MM.1S (cell line): ENCODE measurements around the gene NINJ1.
A peak's percentile ranks its signal among the peaks of the same experiment; 100 is the strongest.
"Not testable (repeated sequence)": the region's sequence is repeated elsewhere in the genome, so short reads cannot be mapped to it uniquely, and the experiment has no call there.

ENCODE experiments used
- DNase-seq: peaks from one replicate; pipeline ENCODE4 v3.0.0-alpha.2; 2015
- H2AFZ ChIP-seq: fragments of 300-600 bp; sonication (generic); 2 replicates; pipeline ENCODE4 v1.6.0; 2016; ENCODE audit warnings: antibody characterized with exemption, low read length
- H3F3A ChIP-seq: fragments of 300-600 bp; sonication (generic); 2 replicates; pipeline ENCODE4 v1.6.1; 2016; ENCODE audit warnings: mild to moderate bottlenecking, antibody characterized with exemption, low read length, moderate library complexity, mixed read lengths; ENCODE audit not compliant: insufficient read depth
- H3K27ac ChIP-seq: fragments of 300-600 bp; sonication (generic); 2 replicates; pipeline ENCODE4 v1.5.1; 2016; ENCODE audit warnings: mild to moderate bottlenecking, low read length
- H3K27me3 ChIP-seq: fragments of 300-600 bp; sonication (generic); replicated peaks from 2 replicates; pipeline ENCODE4 v1.6.0; 2016; ENCODE audit warnings: low read length; ENCODE audit not compliant: insufficient read depth
- H3K36me3 ChIP-seq: fragments of 300-600 bp; sonication (generic); replicated peaks from 2 replicates; pipeline ENCODE4 v1.6.1; 2016; ENCODE audit warnings: mild to moderate bottlenecking, low read length, mixed read lengths; ENCODE audit not compliant: insufficient read depth
- H3K4me1 ChIP-seq: fragments of 300-600 bp; sonication (generic); 2 replicates; pipeline ENCODE4 v1.6.1; 2016; ENCODE audit warnings: low read length, mixed read lengths
- H3K4me2 ChIP-seq: fragments of 300-600 bp; sonication (generic); 2 replicates; pipeline ENCODE4 v1.6.0; 2016; ENCODE audit warnings: low read depth, low read length
- H3K4me3 ChIP-seq: fragments of 300-600 bp; sonication (generic); 2 replicates; pipeline ENCODE4 v1.5.1; 2016; ENCODE audit warnings: low read length, mixed read lengths
- H3K79me2 ChIP-seq: fragments of 300-600 bp; sonication (generic); 2 replicates; pipeline ENCODE4 v1.6.1; 2016; ENCODE audit warnings: mixed run types, low read length, mixed read lengths
- H3K9ac ChIP-seq: fragments of 300-600 bp; sonication (generic); 2 replicates; pipeline ENCODE4 v1.6.1; 2016; ENCODE audit warnings: low read length, mixed read lengths
- H3K9me2 ChIP-seq: fragments of 300-600 bp; sonication (generic); replicated peaks from 2 replicates; pipeline ENCODE4 v1.6.1; 2016; ENCODE audit warnings: mild to moderate bottlenecking, low read length, mixed read lengths; ENCODE audit not compliant: insufficient read depth
- H3K9me3 ChIP-seq: fragments of 300-600 bp; sonication (generic); replicated peaks from 2 replicates; pipeline ENCODE4 v1.6.1; 2016; ENCODE audit warnings: mild to moderate bottlenecking, low read length, mixed read lengths; ENCODE audit not compliant: insufficient read depth
- H4K20me1 ChIP-seq: fragments of 300-600 bp; sonication (generic); 2 replicates; pipeline ENCODE4 v1.6.1; 2016; ENCODE audit warnings: mild to moderate bottlenecking, low read length, moderate library complexity, mixed read lengths; ENCODE audit not compliant: insufficient read depth
- CTCF ChIP-seq: fragments of 300-600 bp; sonication (generic); IDR thresholded peaks from 2 replicates; pipeline ENCODE4 v1.5.1; 2016; ENCODE audit warnings: antibody characterized with exemption, low read length, mixed read lengths
- EZH2 ChIP-seq: fragments of 300-600 bp; sonication (generic); optimal IDR thresholded peaks from 2 replicates; pipeline ENCODE3; 2017; ENCODE audit warnings: low read depth, mild to moderate bottlenecking, antibody characterized with exemption, low read length, mixed read lengths
- EZH2phosphoT487 ChIP-seq: fragments of 300-600 bp; sonication (generic); IDR thresholded peaks from 2 replicates; pipeline ENCODE4 v1.6.1; 2018; ENCODE audit warnings: antibody characterized with exemption, low read length

NINJ1 gene

GRCh38 chr9:93148721-93149120 is 14.7 kb upstream of the NINJ1 start:
- Histone ChIP-seq H3K27ac (no peak overlapping the region), H2AFZ (no peak overlapping the region), H3K4me1 (peaks cover 14% of the 10 kb centered on the region), H4K20me1 (no peaks in the 10 kb centered on the region), H3K27me3 (no peaks in the 10 kb centered on the region), H3K9ac (no peak overlapping the region), H3K36me3 (no peaks in the 10 kb centered on the region), H3K4me3 (no peak overlapping the region), H3K9me2 (no peaks in the 10 kb centered on the region), H3K79me2 (no peaks in the 10 kb centered on the region), H3K9me3 (no peaks in the 10 kb centered on the region), H3K4me2 (no peak overlapping the region), H3F3A (no peaks in the 10 kb centered on the region)
- TF ChIP-seq EZH2phosphoT487 (no peak), CTCF (no peak), EZH2 (no peak)
- DNase-seq: no peak

- H3K4me2 ChIP-seq: no peak overlapping the region
- TF ChIP-seq EZH2 (no peak), EZH2phosphoT487 (no peak), CTCF (no peak)
These were observed 13.6 kb upstream of the NINJ1 start for GRCh38 chr9:93147632-93148031.

GRCh38 chr9:93146696-93147095 is 12.6 kb upstream of the NINJ1 start:
- H3K9me2 ChIP-seq, H3K4me3 ChIP-seq, H3F3A ChIP-seq, H3K9me3 ChIP-seq, H2AFZ ChIP-seq, H3K27ac ChIP-seq, H3K79me2 ChIP-seq, H4K20me1 ChIP-seq, H3K9ac ChIP-seq, H3K4me2 ChIP-seq, H3K36me3 ChIP-seq, H3K27me3 ChIP-seq, DNase-seq: not testable (repeated sequence)
- H3K4me1 ChIP-seq: peaks cover 19% of the 10 kb centered on the region

More at GRCh38 chr9:93147632-93148031, 13.6 kb upstream of the NINJ1 start:
- Histone ChIP-seq H4K20me1 (no peaks in the 10 kb centered on the region), H3K27ac (no peak overlapping the region), H3K9me2 (no peaks in the 10 kb centered on the region), H3K4me3 (no peak overlapping the region), H3K4me1 (peaks cover 19% of the 10 kb centered on the region), H3K27me3 (no peaks in the 10 kb centered on the region), H3F3A (no peaks in the 10 kb centered on the region), H3K9ac (no peak overlapping the region), H3K9me3 (no peaks in the 10 kb centered on the region), H3K36me3 (no peaks in the 10 kb centered on the region), H2AFZ (no peak overlapping the region), H3K79me2 (no peaks in the 10 kb centered on the region)
- no peak for DNase-seq

GRCh38 chr9:93143830-93144530 is 9.9 kb upstream of the NINJ1 start:
- Histone ChIP-seq H3F3A (no peaks in the 10 kb centered on the region), H3K4me1 (peaks cover 15% of the 10 kb centered on the region), H3K9ac (no peak overlapping the region), H3K9me3 (no peaks in the 10 kb centered on the region), H3K79me2 (no peaks in the 10 kb centered on the region), H4K20me1 (no peaks in the 10 kb centered on the region), H2AFZ (peak overlapping the region; percentile 61), H3K27ac (peak overlapping the region; percentile 5; the same call in 1 of the 2 replicates), H3K27me3 (no peaks in the 10 kb centered on the region), H3K36me3 (no peaks in the 10 kb centered on the region), H3K9me2 (no peaks in the 10 kb centered on the region), H3K4me3 (no peak overlapping the region), H3K4me2 (peak overlapping the region; percentile 20)
- no peak for TF ChIP-seq EZH2
- no peak for TF ChIP-seq EZH2phosphoT487
- TF ChIP-seq CTCF: no peak
- peak; percentile 47 for DNase-seq
